ENCODE data around the gene ASAH2.
"Not testable (repeated sequence)": the region's sequence is repeated elsewhere in the genome, so short reads cannot be mapped to it uniquely, and the experiment has no call there.

Gene ASAH2

DNA sequence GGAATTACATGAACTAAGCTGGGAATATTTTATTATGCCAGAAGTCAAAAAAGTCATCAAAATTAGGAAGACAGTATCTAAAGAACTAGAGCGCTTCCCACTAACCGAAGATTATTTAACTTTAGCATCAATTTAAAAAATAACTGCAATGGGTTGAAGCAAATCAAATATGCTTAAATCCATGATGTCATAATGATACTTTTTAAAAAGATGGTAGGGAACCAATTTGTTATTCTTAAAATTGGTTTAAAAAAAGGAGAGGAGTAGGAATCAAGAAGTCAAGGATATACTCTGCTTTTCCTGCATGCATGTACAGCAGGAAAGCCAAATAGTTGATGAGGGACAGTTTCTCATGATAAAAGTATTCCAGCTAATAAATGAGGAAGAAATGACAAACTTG is 3.2 kb upstream of the ASAH2 start:
- no peak overlapping the region for H3K4me3 ChIP-seq (ENCODE audit: low read depth, low read length)
- no peak for DNase-seq (ENCODE audit: low read depth)
- TF ChIP-seq, protein P1, sequence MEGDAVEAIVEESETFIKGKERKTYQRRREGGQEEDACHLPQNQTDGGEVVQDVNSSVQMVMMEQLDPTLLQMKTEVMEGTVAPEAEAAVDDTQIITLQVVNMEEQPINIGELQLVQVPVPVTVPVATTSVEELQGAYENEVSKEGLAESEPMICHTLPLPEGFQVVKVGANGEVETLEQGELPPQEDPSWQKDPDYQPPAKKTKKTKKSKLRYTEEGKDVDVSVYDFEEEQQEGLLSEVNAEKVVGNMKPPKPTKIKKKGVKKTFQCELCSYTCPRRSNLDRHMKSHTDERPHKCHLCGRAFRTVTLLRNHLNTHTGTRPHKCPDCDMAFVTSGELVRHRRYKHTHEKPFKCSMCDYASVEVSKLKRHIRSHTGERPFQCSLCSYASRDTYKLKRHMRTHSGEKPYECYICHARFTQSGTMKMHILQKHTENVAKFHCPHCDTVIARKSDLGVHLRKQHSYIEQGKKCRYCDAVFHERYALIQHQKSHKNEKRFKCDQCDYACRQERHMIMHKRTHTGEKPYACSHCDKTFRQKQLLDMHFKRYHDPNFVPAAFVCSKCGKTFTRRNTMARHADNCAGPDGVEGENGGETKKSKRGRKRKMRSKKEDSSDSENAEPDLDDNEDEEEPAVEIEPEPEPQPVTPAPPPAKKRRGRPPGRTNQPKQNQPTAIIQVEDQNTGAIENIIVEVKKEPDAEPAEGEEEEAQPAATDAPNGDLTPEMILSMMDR (IDR thresholded peaks at IDR 0.05; ENCODE audit: low read depth, low read length, missing control alignments): no peak
- in situ Hi-C loops (cut with HindIII; ENCODE audit: low sequenced_read_pairs): no loop called here

DNA sequence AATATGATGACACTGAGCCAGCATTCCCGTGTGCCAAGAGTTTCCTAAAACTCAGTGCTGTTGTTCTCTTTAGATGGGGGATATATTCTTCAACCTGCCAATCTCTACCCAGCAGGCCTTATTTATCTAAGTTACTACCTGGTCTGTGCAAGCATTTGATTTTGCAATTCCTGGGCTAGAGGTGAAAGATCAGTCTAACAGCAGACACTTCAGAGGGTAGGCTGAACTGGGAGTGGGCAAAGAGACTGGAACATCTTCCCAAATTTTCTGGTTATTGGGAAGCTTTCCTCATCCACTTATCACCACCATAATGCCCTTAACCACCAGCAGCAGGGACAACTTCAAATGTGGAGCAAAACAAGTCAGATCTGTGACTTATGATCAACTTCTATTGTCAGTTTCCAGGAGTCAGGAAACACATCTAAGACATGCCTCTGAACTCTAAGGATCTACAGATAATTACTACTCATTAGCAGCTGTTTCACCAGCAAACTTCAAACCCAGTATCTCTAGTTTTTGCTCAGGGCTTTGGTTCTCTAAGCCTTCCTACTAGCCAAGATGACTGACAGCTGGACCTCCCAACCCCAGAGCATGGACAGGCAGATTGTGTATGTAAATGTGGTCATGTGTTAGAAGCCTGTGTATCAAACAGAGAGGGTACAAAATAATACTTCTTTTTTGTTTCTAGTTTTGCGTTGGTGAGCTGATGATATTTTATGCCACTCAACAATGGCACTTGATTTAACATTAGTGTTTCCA is 1.0 kb downstream of the ASAH2 start:
- in situ Hi-C loops (cut with HindIII; ENCODE audit: low sequenced_read_pairs): no loop called here
- H3K4me3 ChIP-seq (ENCODE audit: low read depth, low read length): no peak overlapping the region
- TF ChIP-seq, protein P1 (IDR thresholded peaks at IDR 0.05; ENCODE audit: low read depth, low read length, missing control alignments): no peak
- no peak for DNase-seq (ENCODE audit: low read depth)

DNA sequence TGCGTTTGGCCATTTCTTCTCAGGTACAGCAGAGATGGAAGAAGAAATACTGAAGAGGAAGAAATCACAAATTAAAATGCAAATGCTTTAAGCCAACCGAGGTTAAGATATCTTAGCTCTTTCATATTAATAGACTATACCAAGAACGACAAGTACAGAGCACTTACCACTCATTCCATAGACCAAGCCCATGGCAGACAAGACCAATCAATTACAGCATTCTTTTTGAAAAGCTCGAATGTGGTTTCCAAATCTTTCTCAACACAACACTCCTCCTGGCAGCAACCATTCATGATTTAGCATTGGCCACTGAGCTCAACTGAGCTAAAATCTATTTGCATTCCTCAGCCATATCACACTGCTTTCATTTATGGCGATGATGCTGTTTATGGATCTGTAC is 2.7 kb downstream of the ASAH2 start:
- in situ Hi-C loops (cut with HindIII; ENCODE audit: low sequenced_read_pairs): no loop called here
- no peak for DNase-seq (ENCODE audit: low read depth)
- TF ChIP-seq, protein P1 (IDR thresholded peaks at IDR 0.05; ENCODE audit: low read depth, low read length, missing control alignments): no peak
- H3K4me3 ChIP-seq (ENCODE audit: low read depth, low read length): no peak overlapping the region

DNA sequence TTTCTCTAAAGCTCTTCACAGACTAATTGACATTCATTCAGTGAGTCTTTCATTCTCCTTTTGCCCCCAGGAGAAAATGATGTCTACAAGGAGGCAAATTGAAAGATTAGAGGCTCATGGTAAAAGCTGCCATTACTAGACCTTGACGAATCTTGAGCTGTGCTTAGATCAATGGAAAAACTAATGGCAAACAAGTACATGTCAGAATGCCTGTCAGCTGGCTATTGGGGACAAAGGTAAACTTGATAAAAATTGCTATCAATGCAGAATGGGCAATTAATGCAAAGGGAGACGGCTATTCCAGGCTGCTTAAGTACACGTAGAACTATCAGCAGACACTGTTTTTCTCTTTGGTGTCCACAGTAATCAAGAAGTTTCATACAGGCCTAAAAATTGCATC is 3.3 kb downstream of the ASAH2 start:
- DNase-seq (ENCODE audit: low read depth): no peak
- TF ChIP-seq, protein P1 (IDR thresholded peaks at IDR 0.05; ENCODE audit: low read depth, low read length, missing control alignments): no peak
- H3K4me3 ChIP-seq (ENCODE audit: low read depth, low read length): no peak overlapping the region

DNA sequence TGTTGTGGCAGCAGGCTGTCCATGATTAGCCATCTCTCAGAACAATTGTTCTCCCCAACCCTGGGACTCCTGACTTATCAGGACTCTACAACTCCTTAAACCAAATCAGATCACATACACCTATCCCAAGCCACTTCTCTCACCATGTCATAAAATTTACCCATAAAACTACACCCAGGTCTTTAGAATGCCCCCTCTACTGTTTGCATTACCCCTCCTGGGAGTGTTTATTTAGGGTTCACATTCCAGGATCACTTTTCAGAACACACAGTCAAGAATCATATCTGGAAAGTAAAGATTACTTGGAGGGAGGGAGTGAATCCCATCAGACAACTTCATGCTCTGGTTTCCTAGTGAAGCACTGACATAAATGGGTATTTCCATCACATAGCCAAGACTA is 7.1 kb downstream of the ASAH2 start:
- TF ChIP-seq, protein P1 (IDR thresholded peaks at IDR 0.05; ENCODE audit: low read depth, low read length, missing control alignments): no peak
- no peak for DNase-seq (ENCODE audit: low read depth)
- H3K4me3 ChIP-seq (ENCODE audit: low read depth, low read length): no peak overlapping the region
- in situ Hi-C loops (cut with HindIII; ENCODE audit: low sequenced_read_pairs): no loop called here

More for the DNA sequence above, 3.3 kb downstream of the ASAH2 start:
- in situ Hi-C loops (cut with HindIII; ENCODE audit: low sequenced_read_pairs): no loop called here

DNA sequence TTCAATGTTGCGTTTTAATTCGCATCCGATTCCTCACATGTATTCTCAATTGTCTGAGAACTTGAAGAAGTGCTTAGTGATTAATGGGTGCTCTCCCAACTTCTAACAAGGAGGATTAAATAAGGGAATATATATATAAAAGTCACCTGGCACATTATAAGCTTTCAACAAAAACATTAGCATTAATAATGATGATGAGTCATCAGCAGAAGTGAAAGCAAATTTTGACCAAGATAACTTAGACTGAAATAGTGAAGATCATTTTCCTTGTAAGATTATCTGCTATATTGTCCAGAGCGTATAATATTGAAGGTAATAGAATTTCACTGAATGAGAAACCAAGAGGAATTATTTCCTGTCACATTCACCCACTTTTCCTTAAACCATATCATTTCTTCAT is 8.5 kb downstream of the ASAH2 start:
- TF ChIP-seq, protein P1 (IDR thresholded peaks at IDR 0.05; ENCODE audit: low read depth, low read length, missing control alignments): no peak
- H3K4me3 ChIP-seq (ENCODE audit: low read depth, low read length): no peak overlapping the region
- in situ Hi-C loops (cut with HindIII; ENCODE audit: low sequenced_read_pairs): no loop called here
- no peak for DNase-seq (ENCODE audit: low read depth)

DNA sequence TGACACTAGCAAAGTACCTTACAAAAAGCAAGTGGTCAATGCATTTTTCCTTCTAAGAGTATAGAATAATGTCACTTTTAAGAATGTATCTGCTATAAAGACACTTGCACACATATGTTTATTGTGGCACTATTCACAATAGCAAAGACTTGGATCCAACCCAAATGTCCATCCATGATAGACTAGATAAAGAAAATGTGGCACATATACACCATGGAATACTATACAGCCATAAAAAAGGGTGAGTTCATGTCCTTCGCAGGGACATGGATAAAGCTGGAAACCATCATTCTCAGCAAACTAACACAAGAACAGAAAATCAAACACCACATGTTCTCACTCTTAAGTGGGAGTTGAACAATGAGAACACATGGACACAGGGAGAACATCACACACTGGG is 9.8 kb downstream of the ASAH2 start:
- H3K4me3 ChIP-seq (ENCODE audit: low read depth, low read length); in situ Hi-C loops (cut with HindIII; ENCODE audit: low sequenced_read_pairs); DNase-seq (ENCODE audit: low read depth): not testable (repeated sequence)

Data from astrocyte of the cerebellum (primary cell).